HG03460 (cell line): ENCODE measurements around the gene TRPV6.
A peak's percentile ranks its signal among the peaks of the same experiment; 100 is the strongest.

Source experiments
- ATAC-seq: cut with Tn5 transposase; IDR thresholded peaks from one replicate; pipeline ENCODE4 v1.9.1; 2021; ENCODE audit not compliant: unreplicated experiment

TRPV6 gene

GRCh38 chr7:142855114-142855743 is 30.3 kb downstream of the TRPV6 start:
- no peak for ATAC-seq

DNA sequence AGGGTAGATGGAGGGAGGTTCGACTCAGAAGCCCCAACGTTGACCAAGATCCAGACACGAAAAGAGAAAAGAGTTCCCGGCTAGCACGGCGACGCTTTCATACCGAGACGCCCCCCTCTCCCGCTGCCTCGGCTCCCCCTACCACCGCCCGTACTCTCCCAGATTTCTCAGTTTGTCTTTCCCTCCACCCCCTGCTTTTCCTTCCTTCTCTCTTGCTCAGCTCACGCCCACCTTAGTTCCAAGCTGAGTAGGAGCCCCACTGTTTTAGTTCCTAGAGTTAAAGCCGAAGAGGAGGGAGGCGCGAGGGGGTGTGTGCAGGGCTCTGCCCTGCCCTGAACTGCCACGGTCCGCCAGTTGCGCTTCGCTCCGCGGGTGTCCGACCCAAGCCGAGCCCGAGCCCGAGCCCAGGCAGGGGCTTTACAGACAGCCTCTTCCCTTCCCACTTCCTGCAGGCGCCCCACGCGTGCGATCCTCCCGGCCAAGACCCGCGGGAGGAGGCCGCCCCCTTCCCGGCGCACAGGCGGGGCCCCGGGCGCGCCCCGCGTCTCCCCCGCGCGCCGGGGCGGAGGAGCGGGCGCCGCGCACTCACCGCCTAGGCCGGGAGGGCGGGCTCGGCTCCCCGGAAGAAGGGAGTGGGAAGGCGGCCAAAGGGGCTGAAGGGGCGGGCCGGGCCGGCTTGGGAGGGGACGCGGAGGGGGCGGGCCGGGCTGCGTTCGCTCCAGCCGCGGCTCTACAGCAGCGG is 31.0 kb downstream of the TRPV6 start, which contains the start of gene EPHB6:
TSS of gene EPHB6 (plus strand) at position 705 of the 742 bp plus-strand sequence. CDS start 8,152 bp downstream, outside the sequence.
- peak; percentile 52 for ATAC-seq

DNA sequence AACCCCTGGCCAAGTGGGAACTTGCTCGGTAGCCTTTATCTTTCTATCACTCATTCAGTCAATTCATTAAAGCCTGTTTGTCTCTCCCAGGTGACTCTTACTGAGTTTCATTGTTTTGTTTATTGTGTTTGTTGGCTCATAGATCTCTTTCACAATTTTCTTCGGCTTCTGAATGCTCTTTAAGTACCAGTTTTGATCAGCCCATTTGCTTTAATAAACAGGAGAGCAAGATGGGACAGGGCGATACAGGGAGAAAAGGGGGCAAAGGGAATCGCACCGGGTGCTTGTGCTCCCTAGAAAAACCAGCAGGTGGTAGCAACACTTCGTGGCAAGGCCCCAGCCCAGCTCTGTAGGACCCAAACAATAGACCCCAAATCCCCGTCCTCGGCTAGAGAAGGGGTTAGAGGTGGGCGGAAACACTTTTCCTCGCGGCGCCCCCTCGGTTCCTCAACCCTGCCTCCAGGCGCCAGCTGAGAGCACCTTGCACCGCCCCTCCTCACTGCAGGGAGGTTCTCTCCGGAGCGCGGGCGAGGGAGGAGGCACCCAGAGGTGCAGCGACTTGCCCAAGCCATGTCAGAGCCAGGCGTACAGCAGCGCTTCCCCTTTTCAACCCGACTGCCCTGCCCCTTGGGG is 31.7 kb downstream of the TRPV6 start:
- peak; percentile 87 for ATAC-seq

GRCh38 chr7:142851919-142852318 is 33.6 kb downstream of the TRPV6 start:
- no peak for ATAC-seq

GRCh38 chr7:142851269-142851668 is 34.3 kb downstream of the TRPV6 start:
- no peak for ATAC-seq

DNA sequence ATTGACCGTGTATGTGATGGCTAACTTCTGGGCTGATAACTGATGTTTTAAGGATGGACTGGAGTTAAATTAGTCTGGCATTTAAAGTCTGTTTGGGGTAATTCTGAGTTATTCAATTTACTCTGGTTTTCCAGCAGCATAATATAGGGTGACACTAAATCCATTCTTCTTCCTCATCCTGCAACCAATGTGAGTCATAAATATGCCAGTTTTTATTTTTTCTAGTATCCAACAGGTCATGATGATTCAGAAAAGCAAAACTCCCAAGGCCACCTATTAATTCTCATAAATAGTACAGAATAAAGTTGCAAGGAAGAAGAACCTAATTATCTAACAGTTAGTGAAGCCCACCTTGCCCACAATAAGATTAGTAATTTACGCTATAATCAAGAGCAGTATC is 38.2 kb downstream of the TRPV6 start:
- ATAC-seq = no peak

DNA sequence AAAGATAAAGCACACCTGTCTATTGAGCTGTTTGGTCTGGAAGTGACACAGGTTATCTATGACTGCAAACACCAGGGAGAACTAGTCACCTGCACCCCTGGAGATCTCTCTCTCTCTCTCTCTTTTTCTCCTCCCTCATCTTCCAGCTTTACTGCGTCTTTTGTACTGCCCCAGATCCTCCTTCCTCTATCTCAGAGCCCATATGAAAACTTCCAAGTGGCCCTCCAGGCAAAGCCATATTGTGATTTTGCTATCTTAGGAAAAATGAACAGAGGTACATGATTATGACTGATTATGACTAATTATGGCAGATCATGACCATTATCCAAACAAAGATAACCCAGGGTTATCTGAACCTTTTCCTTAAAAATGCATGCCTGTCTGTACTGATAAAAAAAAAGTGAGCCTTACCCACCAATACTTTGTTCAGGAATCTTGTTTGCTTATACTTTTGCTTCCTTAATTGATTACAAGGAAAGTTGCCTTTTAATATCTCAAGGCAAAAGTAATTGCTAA is 43.2 kb downstream of the TRPV6 start:
- ATAC-seq = no peak

DNA sequence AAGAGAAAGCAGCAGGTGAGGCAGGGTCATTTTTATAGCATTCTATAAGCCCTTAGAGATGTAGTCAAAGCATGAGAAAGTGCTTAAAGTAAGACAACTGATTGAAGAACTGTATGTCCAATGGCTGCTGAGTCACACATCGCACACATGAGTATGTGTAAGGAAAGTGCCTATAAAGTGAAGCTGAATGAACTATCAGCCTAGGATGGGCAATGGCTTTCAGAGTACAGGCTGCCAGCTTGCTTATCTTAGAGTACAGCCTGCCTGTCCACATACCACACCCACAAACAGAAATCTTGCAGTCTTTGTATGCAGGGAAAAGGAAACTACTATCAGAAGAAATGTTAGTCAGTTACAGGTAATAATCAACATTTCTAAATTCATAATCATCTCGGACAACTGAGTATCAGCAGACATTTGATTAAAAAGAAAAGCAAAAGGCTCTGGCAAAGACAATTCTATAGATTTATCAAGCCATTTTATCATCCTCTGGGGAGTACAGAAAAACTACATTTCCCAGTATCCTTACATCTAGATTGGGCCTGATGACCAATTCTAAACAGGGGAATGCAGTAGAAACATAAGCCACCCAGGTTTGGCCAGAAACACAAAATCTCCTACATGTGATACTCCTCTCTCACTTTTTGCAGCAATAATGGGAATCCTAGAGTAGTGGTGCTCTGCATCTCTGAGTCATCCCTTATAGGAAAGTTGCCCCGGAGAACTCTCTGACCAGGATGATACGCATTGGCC is 46.9 kb downstream of the TRPV6 start:
- no peak for ATAC-seq

DNA sequence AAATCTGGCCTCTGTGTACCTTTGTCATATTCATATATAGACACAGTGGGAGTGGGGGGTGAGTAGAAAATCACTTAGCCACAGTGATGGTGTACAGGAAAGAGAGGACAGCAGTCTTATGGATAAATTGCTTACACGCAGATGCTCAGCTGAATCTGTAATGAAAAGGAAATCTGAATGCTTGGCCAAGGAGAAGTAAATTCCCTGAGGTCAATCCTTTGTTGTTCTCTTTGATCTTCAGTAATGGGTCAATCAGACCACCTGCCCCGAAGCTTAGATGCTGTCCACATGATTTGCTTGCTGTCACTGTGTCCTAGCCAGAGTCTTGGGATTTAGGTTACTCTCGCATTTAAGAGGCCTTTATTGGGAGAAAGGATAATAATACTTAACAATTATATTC is 49.1 kb downstream of the TRPV6 start:
- no peak for ATAC-seq

DNA sequence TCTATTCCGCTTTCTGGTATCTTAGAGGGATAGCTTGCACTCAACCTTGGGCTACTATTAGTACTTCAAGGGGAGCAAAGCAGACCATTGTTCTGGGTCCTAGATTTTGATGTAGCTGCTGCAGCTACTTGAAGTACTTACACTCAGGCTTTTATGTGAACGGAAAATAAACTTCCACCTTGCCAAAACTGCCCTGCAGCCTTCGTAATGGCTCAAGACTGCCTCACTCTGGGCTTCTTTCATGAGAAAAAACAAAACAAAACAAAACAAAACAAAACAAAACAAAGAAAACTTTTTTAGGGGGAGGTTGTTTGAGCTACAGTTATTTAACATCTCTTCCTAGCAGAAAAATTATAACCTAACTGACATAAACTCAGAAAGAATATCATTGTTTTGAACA is 50.1 kb downstream of the TRPV6 start:
- no peak for ATAC-seq

- ATAC-seq = peak; percentile 66
Measured at GRCh38 chr7:142833174-142834048, 52.1 kb downstream of the TRPV6 start.

DNA sequence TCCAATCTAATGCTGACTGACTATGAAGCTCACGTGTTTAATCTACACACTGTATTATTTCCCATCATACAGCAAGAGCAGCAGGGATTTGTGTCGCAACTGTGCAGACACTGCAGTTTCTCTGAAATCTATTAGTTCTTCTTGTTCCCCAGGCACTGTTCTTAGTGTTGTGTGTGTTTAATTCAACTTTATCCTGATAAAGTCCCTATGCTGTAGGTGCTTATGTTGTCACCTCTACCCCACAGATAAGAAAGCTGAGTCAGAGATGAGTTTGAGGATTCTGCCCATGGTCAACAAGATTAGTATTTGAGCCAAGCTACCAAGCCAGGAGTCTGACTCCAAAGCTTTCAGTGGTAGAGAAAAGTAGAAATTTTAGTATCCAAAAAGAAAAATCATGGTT is 53.1 kb downstream of the TRPV6 start:
- no peak for ATAC-seq

DNA sequence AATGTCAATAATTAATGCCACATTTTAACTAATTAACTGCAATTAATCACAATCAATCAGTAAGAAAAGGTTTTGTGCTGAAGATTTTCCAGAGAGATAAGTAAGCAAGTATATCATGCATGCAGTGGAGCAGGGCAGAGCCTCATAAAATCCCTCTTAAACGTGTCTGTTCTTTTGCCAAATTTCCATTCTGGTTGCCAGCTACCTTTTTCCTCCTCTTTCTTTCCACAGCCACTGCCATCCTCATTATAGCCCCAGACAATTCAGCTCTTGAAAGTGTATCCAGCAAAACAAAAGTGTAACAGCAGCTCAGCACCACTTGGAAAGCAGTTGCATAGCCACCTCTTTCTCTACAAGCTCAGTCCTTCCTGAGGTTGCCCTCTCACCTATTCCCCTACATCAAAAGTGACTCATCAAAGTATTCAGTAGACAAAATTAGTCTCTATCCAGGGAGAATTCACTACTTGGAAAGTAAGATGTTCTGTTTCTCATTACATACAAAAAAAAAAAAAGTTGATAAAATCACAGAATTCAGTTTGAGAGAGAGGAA is 57.5 kb downstream of the TRPV6 start:
- no peak for ATAC-seq

DNA sequence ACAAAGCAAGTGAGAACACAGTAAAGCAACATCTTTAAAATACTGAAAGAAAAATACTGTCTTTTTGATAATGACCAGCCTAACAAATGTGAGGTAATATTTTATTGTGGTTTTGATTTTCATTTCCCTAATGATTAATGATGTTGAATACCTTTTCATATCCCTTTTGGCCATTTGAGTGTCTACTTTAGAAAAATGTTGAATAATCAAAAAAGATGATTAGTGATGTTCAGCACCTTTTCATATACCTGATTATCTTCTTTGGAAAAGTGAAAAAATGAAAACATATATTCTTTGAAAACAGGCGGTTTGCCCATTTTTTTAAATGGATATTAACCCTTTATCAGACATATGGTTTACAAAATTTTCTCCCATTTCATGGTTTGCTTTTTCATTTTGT is 62.8 kb downstream of the TRPV6 start:
- no peak for ATAC-seq
